ENCODE data around the gene LCT.
"Not testable (repeated sequence)": the region's sequence is repeated elsewhere in the genome, so short reads cannot be mapped to it uniquely, and the experiment has no call there.

Gene LCT

DNA sequence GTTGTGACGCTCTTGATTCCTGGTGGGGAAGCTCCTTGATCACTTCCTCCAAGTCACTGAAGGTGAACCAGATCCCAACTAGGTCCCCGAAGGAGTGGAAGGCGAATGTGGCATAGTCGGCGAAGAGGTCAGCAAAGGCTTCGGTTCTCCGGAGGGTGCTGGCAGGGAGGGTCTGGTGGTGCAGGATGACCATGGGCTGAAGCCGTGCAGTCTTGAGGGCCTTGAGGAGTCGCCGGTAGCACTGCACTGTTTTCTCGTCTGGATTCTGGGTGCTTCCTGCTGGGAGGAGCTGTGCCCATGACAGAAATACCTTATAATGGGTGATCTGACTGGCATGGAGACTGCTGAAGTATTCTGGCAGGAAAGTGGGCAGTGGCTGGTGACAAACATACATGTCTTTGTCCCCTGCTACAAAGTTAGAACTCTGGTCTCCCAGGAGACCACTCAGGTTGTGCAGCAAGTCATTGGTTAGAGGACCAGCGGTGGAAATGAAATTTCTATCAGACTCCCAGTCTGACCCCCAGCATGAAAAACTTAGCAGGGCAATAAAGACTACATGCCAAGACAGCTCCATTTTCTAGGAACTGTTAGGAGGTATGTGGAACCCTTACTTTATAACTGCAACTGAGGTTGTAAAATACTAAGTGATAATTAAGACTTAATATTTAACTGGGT, at the start of gene LCT:
Gene LCT (minus strand): TSS at position 589 of the 675 bp plus-strand sequence. CDS start 15 bp downstream, at position 574.
- no peak for DNase-seq

DNA sequence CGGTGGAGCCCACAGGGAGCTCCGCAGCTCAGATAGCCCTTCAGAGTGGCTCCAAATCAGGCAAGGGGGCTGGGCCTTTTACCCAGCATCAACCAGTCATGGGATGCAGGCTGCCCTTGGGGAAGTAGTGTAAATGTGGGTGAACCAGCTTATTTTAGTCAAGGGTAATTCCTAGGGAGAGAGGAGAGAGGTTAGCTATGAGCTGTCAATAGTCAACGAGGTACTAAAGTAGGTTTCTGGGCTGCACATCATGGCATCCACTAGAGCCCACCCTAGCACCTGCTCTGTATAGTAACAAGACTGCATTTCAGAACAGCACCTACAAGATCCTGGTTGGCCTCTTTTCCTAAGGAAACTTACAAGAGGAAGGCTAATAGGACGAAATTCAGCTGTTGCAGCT, 48.7 kb upstream of the LCT start:
- no peak for DNase-seq

DNA sequence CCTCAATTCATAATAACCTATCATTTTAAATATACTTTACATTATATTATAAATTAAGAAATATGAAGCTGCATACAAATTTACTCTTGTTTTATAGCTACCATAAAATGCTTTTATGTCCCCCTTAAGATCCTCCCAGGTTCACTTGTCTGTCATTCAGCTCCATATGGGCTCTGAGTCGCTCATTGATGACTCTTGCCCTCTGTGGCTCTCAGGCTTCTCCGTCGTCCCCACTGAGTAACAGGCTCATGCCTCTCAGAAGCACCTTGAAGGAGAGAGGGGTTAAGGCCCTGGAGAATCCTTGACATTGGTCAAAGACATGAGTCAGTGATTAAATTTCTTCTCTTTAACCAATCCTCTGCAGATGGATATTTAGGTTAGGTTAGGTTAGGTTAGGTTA, 45.4 kb upstream of the LCT start:
- no peak for DNase-seq

DNA sequence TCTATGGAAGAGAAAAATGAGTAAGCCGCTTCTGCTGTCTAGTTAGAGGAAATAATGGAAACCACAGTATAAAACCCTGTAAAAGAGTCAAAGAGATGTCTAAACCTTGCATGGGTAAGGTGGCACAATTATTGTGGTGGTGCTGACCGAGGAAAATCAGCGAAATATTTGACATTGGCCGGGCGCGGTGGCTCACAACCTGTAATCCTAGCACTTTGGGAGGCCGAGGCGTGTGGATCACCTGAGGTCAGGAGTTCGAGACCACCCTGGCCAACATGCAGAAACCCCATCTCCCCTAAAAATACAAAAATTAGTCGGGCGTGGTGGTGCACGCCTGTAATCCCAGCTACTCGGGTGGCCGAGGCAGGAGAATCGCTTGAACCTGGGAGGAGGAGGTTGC, 39.8 kb upstream of the LCT start:
- not testable (repeated sequence) for DNase-seq

DNA sequence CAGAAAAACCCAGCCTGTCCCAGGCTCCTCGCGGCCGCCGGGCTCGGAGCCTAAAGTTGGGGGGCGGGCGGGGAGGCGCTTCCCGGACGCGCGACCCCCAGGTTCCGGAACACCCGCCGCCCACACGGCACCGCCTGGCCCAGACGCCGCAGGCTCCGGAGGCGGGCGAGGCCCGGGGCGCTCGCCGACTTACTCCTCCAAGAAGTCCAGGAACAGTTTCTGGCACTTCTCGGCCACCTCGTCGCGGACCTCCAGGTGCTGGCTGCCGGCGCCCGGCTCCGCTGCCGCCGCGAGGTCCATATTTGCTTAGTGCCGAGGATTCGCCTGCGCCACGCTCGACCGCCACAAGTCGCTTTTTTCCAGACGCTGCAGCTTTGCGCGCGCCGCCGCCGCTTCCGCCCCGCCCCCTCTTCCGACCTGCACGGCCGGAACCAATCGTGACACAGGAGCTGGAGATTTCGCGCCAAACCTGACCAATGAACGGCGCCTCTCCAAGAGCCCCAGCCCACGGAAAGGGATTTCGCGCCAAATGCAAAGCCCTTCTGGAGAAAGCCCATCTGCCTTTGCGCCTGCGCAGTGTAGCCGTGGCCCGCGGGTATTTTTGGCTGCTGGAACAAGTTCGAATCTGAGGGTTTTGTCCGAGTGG, 39.2 kb upstream of the LCT start, which contains the start of gene MCM6:
Gene MCM6 (minus strand): TSS at position 378 of the 646 bp plus-strand sequence. CDS start 78 bp downstream, at position 300.
- peak; percentile 96 for DNase-seq

DNA sequence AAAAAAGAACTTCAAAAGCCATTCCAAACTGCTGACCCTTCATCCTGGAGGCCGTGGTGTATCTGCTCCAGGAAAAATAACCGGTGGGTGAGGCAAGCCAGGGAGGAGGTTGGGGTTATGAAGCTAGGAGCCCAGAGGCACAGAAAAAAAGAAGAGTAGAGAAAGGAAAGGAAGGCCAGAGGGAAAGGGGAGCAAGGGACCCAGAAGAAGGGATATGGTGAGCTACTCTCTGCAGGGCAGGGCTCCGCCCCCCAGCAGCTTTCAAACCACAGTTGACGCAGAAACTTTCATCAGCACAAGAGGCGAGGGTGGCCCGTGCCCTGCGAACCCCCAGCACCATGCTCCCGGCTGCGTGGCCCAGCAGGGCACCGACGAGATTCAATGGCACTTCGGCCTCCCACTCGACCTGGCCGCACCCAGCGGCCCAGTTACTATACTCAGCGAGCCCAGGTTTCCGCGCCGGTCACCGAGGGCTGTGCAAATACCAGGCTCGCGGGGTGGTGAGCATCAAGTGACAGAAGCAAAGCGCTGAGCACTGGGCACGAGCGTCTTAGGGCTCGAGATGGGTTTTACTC, 38.6 kb upstream of the LCT start:
- DNase-seq = peak; percentile 20

DNA sequence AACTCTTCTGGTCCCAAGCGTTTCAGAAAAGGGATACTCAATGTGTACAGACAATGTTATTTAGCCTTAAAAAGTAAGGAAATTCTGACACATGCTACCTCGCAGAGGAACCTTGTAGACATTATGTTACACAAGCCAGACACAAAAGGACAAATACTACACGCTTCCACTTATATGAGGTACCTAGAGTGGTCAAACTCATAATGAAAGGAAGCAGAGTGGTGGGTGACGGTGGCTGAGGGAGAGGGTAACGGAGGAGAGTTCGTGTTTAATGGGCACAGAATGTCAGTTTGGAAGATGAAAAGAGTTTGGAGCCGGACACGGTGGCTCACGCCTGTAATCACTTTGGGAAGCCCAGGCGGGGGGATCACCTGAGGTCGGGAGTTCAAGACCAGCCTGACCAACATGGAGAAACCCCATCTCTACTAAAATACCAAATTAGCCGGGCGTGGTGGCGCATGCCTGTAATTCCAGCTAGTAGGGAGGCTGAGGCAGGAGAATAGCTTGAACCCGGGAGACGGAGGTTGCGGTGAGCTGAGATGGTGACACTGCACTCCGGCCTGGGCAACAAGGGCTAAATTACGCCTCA, 37.9 kb upstream of the LCT start:
- DNase-seq = no peak

DNA sequence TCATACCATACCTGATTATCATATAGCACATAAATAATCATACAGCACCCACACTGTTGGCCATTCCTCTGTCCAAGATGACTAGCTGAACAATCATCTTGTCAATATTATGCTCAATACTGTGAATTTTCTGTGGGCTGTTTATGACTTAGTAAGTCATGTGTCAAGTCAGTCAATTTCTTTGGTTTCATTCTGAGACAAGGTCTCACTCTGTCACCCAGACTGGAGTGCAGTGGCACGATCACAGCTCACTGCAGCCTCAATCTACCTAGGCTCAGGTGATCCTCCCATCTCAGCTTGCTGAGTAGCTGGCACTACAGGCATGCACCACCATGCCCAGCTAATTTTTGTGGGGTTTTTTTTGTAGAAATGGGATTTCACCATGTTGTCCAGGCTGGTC, 33.6 kb upstream of the LCT start:
- DNase-seq = no peak

DNA sequence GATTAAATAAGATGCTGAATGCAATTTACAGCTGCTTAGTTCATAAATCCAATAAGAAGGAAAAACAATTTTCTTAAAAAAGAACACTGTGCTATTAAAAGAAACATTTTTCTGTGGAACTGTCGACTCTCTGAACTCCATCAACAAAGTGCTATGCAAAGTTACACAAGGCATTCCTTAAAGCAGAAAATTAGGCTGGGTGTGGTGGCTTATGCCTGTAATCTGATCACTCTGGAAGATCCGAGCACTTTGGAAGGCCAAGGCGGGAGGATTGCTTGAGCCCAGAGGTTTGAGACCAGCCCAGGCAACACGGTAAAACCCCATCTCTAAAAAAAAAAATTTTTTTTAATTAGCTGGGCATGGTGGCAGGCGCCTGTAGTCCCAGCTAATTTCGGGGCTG, 26.2 kb upstream of the LCT start:
- no peak for DNase-seq

DNA sequence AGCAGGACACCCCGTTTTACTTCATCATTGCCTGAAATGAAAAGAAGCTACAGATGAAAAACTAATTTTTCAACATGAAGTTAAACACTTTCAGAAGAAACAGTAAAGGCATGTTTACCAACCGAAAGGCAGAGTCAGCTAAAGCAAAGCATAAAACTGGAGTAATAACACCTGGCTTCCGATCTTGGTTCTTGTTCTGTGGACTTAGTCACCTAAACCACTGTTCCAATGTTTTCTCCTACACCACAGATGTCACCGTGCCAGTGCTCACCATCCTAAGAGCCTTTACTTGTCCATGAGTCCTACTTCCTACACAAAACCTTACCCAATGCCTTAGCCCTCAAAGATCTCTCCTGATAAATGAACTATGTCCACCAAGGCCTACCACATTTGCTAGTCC, 25.7 kb upstream of the LCT start:
- no peak for DNase-seq

DNA sequence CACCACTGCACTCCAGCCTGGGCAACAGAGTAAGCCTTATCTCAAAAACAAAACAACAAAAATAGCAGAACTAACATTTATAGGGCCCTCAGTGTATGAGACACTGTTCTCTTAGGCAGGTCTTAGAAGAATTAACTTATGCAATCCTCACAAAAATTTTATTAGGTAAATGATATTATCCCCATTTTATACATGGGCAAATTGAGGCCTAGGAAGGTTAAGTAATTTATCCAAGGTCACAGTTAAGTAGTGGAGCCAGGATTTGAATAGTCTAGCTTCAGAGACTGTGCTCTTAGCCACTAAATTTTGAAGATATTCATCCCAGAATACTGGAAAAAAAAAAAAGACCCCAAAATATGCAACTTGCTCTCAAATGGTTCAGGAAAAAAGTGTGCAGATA, 16.4 kb upstream of the LCT start:
- no peak for DNase-seq

DNA sequence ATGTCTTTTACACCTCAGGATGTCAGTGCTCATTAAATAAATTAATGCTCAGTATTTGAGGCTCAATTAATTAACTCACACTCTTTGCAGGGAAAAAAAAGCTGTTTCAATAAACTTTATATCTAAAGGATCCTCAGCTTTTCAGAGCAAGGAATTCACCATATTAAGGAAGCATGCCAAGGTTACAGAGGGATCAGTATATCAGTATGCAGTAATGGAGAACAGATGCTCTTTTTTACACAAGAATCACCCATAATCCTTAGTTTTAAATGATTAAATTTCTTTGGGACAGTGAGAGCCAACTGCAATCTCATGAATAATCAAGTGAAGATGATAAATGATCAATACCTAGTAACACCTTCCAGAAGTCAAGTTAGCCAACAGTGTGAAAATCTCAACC, 14.9 kb upstream of the LCT start:
- no peak for DNase-seq

DNA sequence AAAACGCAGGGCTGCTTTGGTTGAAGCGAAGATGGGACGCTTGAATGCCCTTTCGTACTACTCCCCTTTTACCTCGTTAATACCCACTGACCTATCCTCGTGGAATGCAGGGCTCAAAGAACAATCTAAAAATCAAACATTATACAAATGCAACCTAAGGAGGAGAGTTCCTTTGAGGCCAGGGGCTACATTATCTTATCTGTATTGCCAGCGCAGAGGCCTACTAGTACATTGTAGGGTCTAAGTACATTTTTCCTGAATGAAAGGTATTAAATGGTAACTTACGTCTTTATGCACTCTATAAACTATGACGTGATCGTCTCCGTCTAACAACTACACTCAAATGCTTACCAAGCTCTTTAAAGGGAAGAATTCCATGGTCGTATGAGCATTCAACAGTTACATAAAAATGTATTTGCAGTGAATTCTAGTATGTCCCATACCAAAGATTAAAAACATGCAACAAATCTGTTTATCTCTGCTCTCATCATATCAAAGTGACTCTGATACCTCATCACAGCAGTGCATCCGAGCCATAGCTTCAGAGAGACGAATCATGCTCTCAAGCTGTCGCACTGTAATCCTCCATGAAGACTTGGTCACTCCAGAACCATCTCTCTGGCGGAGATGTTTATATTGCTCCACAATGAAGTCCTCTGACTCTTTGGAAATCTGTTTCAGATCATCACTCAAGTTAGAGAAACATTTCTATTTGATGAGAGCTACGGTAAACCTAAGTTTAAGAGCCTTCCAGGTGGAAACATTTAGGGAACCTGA, 14.1 kb upstream of the LCT start:
- no peak for DNase-seq

DNA sequence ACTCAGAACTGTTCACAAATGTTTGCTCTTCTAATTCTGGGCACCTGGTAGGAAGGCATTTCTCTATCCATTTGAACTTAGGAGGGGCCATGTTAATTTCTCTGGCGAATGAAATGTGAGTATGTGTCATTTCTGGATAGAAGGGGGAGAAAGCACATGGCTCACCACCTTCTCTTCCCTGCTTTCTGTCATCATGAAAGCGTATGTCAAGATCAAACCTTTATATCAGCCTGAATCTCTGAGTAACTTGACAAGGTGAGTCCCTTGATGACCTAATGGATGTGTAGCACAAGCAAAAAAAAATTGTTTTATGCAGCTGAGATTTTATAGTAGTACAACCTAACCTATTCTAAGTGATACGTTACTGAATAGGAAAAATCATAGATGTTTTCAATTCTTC, 12.1 kb upstream of the LCT start:
- DNase-seq = no peak

DNA sequence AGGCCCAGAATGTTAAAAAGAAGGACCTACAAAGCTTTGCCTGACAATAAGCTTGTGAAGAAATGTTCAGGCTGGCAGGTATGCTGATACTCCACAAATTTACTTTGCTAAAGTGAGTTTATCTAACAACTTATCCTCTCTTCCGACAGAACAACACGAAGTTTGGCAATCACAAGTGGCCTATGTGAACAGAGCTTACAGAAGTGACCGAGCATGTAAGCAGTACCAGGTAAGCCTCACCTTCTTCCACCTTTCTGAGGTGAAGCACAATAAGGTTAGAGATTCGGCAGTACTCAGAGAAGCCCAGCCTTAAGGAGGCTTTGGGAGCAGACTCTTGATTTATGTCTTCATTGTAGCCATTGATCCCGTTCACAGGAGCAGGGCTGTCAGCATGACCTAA, 9.0 kb upstream of the LCT start:
- no peak for DNase-seq

DNA sequence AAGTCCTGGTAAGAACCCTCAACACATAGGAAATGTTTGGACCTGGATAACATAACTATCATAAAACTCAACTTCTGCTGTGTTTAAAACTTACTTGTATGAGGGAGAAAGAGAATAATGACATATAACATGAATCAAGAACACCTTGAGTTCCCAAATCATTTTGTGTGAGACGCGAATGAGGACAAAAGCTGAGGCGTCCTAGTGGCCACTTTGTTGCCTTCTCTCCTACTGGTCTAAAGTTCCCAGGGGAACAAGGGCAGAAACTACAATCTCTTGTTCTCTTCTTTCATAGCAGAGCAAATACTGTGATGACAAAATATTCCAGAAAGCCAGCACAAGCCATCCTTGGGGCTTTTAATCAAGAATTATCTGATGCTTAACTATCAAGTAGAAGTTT, 8.3 kb upstream of the LCT start:
- no peak for DNase-seq

DNA sequence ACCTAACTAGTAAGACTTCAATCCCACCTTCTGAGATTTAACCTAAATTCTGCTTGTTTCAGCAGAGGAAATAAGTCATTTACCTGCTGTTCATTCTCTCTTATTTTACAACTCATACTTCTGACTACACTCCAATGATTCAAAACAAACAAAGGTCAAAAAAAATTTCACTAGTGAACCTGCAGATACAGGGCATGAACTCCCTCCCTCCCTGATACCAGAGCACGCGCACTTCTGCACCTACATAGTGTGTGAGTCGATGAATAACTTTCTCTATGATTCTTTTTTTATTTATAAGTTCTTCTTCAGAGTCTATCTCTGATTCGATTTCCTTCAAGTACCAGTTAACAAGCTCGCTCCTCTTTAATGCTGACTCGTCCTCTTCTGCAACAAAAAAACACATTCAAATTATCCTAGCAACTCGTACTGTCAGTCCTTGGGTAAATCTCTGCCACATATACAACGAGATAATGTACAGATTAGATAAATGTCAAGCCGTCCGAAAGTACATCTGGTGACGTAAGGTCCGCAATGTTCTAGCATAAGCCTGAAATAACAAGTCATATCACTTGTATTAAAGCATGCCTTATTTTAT, 7.4 kb upstream of the LCT start:
- no peak for DNase-seq

DNA sequence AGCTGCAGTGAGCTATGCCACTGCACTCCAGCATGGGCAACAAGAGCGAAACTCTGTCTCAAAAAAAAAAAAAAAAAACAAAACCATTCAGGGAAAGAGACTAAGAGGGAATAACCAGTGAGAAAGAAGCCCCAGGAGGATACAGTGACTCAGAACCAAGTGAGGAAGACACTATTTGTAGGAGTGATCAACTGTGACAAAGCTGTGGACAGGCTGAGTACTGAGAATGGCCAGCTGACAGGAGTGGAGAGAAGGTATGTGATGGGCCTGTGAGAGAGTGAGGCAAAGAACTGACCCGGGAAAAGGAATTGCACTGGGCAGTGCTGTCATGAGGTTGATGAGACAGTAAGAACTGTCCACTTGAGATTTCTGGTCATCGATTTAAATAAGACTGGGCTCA, 6.7 kb upstream of the LCT start:
- DNase-seq = no peak

DNA sequence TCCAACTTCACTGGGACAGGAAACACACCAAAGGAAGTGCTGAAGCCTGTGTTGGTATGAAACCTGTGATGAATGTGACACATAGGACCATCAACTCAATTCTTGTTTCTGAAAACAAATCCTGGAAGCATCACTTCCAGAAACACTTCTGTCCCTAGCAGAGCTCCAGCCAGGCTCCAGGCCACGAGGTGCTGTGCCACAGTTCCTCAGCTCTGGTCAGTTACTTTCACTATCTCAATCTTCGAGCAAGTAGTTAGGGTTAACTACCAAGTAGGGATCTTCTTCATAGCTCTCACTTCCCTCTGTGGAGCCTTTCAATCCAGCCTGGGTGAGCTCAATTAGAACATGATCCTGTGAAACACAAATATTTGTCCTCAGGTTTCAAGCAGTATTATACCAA, 3.6 kb upstream of the LCT start:
- no peak for DNase-seq

DNA sequence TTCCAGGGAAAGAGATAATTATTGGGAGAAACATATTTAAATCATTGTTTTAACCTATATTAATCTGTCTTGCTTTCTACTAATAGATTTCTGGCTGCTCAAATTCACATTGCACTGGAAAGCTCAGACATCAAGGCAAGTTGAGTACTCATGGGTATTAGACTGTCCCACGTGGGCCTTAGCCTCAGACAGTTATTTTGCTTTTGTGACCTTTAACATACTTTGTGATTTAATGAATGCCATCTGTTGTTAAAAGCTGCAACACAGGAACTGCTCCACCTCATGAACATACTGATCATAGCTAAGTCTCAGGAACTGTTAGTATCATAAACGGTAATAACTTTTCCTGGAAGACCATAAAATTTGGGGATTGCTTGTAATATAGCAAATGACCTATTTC, 2.7 kb upstream of the LCT start:
- no peak for DNase-seq

DNA sequence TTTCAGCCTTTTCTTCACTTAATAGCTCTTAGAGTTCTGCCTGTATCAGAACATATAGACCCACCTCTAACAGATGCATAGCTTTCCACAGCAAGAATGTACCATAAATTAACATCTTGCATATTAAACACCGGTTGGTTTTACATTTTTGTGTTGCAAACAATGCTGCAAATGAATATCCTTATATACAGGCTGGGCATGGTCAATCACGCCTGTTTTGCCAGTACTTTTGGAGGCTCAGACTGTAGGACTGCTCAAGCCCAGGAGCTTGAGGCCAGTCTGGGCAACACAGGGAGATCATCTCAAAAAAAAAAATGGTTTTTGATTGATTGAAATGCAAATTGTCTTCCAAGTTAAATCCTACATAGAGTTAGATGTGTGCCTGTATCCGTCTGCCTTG, 1.5 kb upstream of the LCT start:
- DNase-seq = no peak

DNA sequence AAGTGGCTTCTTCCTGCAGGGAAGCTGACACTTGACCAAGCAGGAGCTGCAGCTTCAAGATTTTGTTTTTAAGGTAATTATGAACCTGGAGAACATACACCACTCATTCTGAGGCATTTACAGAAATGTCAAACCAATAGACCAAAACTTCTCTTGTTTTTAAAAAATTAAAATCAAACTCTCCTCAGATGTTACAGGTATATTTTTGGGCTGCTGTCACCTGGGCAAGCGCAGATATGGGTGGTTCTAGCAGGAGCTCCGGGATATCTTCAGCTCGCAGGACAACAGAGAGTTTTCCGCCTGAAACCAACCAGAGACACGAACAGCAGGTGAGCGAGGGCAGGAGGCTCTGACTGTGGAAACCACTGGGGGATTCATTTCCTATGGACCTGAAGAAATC, 4.1 kb downstream of the LCT start:
- DNase-seq = no peak
